Measurements from ENCODE around the gene DLL1. TPM values are rescaled to one million over a fixed set of nuclear protein-coding genes. Genes with fewer than 3 reads are reported as not detected.

The DLL1 gene
- total RNA-seq, 4 donors from 2014 or later: 32.6 to 75.6 (median 46.9) TPM

DNA sequence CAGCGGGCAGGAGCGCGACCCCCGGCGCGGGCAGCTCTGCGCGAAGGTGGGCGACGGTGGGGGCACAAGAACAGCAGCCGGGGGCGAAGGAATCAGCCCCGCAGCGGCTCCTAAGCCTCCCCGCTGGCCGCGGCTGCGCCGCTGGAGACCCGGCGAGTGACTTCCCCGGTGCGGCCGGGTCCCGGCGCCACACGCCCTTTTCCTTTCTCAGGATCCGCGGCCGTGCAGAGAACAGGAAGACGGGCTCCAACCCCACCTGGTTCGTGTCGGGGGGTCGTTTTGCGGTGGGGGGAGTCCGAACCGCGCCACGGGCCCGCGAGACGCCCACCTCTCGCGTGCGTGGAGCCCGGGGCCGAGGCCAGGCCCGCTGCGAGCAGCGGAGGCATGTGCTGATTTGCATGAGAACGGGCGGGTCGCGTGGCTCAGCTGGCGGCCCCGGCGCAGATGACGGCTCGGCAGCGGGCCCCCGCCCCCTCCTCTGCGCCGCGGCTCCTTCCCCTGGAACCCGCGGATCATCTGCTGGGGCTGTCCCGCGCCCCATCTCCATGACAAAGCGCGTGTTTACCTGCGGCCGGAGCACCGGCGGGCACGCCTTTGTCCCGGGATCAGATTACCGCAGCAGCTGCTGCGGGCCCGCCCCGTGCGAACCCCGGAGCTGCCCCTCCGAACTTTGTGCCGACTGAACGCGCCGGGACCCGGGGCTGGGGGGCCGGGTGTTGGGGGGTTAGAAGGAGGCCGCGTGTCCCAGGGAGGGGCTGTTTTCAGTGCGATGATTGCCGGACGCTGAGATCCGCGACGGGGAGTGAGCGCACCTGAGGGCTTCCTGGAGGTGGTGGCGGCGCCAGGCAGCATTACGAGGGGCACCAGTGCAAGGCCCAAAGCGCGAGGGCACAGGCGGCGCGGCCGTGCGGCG, 4.9 kb upstream of the DLL1 start:
- H3K27me3 ChIP-seq: peaks cover 36% of the 10 kb centered on the region
- 2% methylated on average over 16 of the region's 109 CpGs for WGBS
- no peak overlapping the region for H3K27ac ChIP-seq
- no peaks in the 10 kb centered on the region for H3K9me3 ChIP-seq
- H3K4me3 ChIP-seq: peak overlapping the region; percentile 57
- H3K4me1 ChIP-seq: peaks cover 55% of the 10 kb centered on the region
- no peak for DNase-seq (ENCODE audit: low spot score in 2 of 2)
- no peaks in the 10 kb centered on the region for H3K36me3 ChIP-seq
- TF ChIP-seq POLR2A (IDR thresholded peaks at IDR 0.05): no peak
- TF ChIP-seq, protein P1, sequence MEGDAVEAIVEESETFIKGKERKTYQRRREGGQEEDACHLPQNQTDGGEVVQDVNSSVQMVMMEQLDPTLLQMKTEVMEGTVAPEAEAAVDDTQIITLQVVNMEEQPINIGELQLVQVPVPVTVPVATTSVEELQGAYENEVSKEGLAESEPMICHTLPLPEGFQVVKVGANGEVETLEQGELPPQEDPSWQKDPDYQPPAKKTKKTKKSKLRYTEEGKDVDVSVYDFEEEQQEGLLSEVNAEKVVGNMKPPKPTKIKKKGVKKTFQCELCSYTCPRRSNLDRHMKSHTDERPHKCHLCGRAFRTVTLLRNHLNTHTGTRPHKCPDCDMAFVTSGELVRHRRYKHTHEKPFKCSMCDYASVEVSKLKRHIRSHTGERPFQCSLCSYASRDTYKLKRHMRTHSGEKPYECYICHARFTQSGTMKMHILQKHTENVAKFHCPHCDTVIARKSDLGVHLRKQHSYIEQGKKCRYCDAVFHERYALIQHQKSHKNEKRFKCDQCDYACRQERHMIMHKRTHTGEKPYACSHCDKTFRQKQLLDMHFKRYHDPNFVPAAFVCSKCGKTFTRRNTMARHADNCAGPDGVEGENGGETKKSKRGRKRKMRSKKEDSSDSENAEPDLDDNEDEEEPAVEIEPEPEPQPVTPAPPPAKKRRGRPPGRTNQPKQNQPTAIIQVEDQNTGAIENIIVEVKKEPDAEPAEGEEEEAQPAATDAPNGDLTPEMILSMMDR (IDR thresholded peaks at IDR 0.05): no peak
- no peak for TF ChIP-seq POLR2AphosphoS5 (IDR thresholded peaks at IDR 0.05)
- TF ChIP-seq EP300 (IDR thresholded peaks at IDR 0.05): no peak

DNA sequence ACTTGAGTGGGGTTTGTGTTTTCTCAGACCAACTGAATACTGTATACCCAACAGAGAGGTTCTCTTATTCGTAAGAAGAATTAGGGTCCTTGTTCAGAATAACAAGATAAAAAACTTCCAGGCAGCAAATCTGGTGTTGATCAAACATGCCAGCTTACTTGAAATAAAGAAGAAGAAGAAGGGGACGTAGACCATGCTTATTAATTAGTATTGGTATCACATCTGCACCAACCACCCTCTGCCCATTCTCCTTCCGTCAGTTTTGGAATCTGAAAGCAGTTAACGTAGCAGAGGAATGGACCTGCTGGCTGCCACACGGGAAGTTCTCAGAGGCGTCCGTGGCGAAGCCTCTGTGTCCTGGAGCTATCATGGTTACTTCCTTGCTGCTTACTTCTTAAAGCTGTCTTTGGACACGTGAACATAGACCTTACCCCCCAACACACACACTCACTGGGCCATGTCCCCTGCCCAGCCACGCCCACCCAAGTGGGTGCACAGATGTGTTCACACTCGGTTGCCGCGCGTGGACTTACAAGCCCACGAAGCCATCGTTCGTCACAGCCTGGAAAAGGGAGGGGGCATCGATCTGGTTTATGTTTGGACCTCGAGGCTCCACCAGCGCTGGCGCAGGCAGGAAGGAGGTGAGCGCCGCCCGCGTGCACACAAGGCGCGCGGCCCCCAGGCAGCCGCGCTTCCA, 4.1 kb upstream of the DLL1 start:
- Histone ChIP-seq H3K4me3 (peak overlapping the region; percentile 57), H3K27me3 (peaks cover 37% of the 10 kb centered on the region), H3K4me1 (peaks cover 56% of the 10 kb centered on the region), H3K9me3 (no peaks in the 10 kb centered on the region), H3K27ac (no peak overlapping the region), H3K36me3 (no peaks in the 10 kb centered on the region)
- no peak for DNase-seq (ENCODE audit: low spot score in 2 of 2)
- TF ChIP-seq, protein P1 (IDR thresholded peaks at IDR 0.05): no peak
- TF ChIP-seq POLR2AphosphoS5 (IDR thresholded peaks at IDR 0.05): no peak
- no peak for TF ChIP-seq POLR2A (IDR thresholded peaks at IDR 0.05)
- no peak for TF ChIP-seq EP300 (IDR thresholded peaks at IDR 0.05)
- 23% methylated on average over 26 of the region's 30 CpGs for WGBS

DNA sequence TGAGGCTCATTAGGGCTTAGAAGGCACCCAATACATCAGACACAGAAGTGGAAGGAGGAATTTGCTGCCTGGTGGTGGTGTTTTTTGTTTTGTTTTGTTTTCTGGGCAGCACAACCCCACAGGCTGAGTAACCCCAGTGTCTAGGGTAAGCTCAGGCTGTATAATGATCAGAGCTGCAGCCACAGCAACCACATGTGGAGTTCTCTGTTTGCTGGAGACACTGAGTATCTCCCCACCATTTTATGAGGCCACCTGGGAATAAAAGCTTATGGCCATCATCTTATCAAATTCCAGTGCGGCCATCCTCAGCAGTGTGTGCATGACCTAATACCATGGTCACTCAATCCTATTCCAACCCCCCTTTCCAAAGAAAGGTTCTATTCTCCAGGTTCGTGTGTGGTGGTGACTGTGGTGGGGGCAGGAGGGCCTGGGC, 3.4 kb upstream of the DLL1 start:
- TF ChIP-seq POLR2A (IDR thresholded peaks at IDR 0.05) (no peak), EP300 (IDR thresholded peaks at IDR 0.05) (no peak), POLR2AphosphoS5 (IDR thresholded peaks at IDR 0.05) (no peak)
- TF ChIP-seq, protein P1 (IDR thresholded peaks at IDR 0.05): no peak
- WGBS: 72% methylated on average over 2 of the region's 2 CpGs

DNA sequence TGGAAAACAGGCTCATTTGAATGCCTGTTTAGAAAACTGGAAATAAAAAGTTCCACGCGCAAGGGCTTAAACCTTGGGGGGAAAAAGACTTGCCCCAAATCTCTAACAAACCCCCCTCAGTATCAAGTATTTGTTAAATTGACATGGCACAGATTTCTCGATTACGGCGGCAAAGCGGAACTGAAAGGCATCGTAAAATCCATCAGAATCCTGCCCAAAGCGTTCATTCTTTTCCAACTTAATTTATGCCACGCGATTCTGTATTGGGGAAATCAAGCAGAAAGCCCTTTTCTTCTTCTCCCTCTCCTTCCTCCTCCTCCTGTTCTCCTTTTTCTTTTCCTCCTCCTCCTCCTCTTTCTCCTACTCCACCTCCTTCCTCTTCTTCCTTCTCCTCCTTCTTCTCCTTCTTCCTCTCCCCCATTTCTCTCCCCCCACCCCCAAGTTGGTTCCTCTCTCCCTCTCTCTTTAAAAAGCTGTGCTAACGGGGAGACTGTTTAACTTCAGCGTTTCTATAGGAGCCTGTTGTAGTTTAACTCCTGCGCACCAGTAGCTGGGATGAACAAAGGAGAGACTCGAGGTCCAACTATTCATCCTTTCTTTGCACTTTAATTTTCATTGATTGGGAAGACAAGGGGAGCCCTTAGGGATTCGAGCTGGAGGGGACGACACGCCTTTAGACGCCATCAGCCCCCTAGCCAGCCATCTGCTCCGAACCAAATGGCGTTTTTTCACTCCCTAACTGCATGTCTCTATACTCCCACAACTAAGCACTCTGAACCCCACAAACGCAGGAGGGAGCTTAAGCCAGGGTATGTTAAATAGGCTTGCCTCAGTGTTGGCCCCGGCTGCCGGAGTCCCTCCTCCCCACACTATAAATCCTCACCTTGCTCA, 2.7 kb upstream of the DLL1 start:
- H3K9me3 ChIP-seq: no peaks in the 10 kb centered on the region
- TF ChIP-seq EP300 (IDR thresholded peaks at IDR 0.05) (no peak), POLR2AphosphoS5 (IDR thresholded peaks at IDR 0.05) (no peak), POLR2A (IDR thresholded peaks at IDR 0.05) (no peak)
- TF ChIP-seq, protein P1 (IDR thresholded peaks at IDR 0.05): no peak
- no peak overlapping the region for H3K27ac ChIP-seq
- 31% methylated on average over 23 of the region's 23 CpGs for WGBS
- H3K4me1 ChIP-seq: peaks cover 70% of the 10 kb centered on the region
- H3K27me3 ChIP-seq: peaks cover 42% of the 10 kb centered on the region
- H3K36me3 ChIP-seq: no peaks in the 10 kb centered on the region
- no peak for DNase-seq (ENCODE audit: low spot score in 2 of 2)
- H3K4me3 ChIP-seq: peak overlapping the region; percentile 76

More for the DNA sequence above, 3.4 kb upstream of the DLL1 start:
- Histone ChIP-seq H3K36me3 (no peaks in the 10 kb centered on the region), H3K9me3 (no peaks in the 10 kb centered on the region), H3K27ac (no peak overlapping the region), H3K4me1 (peaks cover 62% of the 10 kb centered on the region), H3K27me3 (peaks cover 42% of the 10 kb centered on the region), H3K4me3 (no peak overlapping the region)
- no peak for DNase-seq (ENCODE audit: low spot score in 2 of 2)

Measured in suprapubic skin (tissue), 4 donors.